A673 (cell line): Measurements from ENCODE around the gene ADAMTS1. TPM values are rescaled to one million over a fixed set of nuclear protein-coding genes. Genes with fewer than 3 reads are reported as not detected.

Experiments used
- BruUV-seq: library from RNA; stranded (reverse); fragments of 400-500 nt; replicated peaks from 2 replicates; lab custom pipeline; 2021; lab: Mats Ljungman, UMichigan
- CTCF ChIA-PET: fragments of 300-600 bp; sonication (Branson Sonifier 250); formaldehyde crosslinking; loops from one replicate; lab custom pipeline; 2022; ENCODE audit warnings: antibody characterized with exemption; lab: Charles Lee
- POLR2A ChIA-PET: fragments of 300-600 bp; sonication (Branson Sonifier 250); formaldehyde crosslinking; loops from one replicate; lab custom pipeline; 2022; ENCODE audit warnings: antibody characterized with exemption; ENCODE audit not compliant: low non-redundant PET; lab: Charles Lee
- DNase-seq: peaks from one replicate; pipeline ENCODE4 v3.0.0-alpha.2; 2015; ENCODE audit warnings: low spot score
- H3K27ac ChIP-seq: fragments of 200-600 bp; sonication (generic); 2 replicates; pipeline ENCODE4 v1.5.1; 2016; ENCODE audit warnings: mixed run types, low read depth, mild to moderate bottlenecking, mixed read lengths, antibody characterized with exemption, low read length; ENCODE audit not compliant: poor library complexity, severe bottlenecking
- H3K27me3 ChIP-seq: fragments of 200-600 bp; sonication (generic); replicated peaks from 2 replicates; pipeline ENCODE4 v1.6.1; 2017; ENCODE audit warnings: mixed run types, low read depth, mild to moderate bottlenecking, mixed read lengths, antibody characterized with exemption, low read length; ENCODE audit not compliant: insufficient read depth, poor library complexity
- H3K36me3 ChIP-seq: fragments of 200-600 bp; sonication (generic); 2 replicates; pipeline ENCODE4 v1.6.1; 2016; ENCODE audit warnings: mixed run types, mild to moderate bottlenecking, mixed read lengths, antibody characterized with exemption, low read length; ENCODE audit not compliant: insufficient read depth, poor library complexity, severe bottlenecking
- H3K4me1 ChIP-seq: fragments of 200-600 bp; sonication (generic); 2 replicates; pipeline ENCODE4 v1.6.1; 2017; ENCODE audit warnings: mixed run types, mild to moderate bottlenecking, mixed read lengths, antibody characterized with exemption, low read length; ENCODE audit not compliant: insufficient read depth, poor library complexity, severe bottlenecking
- H3K4me3 ChIP-seq: fragments of 200-600 bp; sonication (generic); 2 replicates; pipeline ENCODE4 v1.5.1; 2016; ENCODE audit warnings: low read depth, mixed run types, mild to moderate bottlenecking, mixed read lengths, low read length; ENCODE audit not compliant: poor library complexity, severe bottlenecking
- H3K9me3 ChIP-seq: fragments of 200-600 bp; sonication (generic); 2 replicates; pipeline ENCODE4 v1.6.1; 2016; ENCODE audit warnings: mixed run types, low read depth, mild to moderate bottlenecking, mixed read lengths, antibody characterized with exemption, low read length; ENCODE audit not compliant: poor library complexity, severe bottlenecking
- EZH2 ChIP-seq: fragments of 200-600 bp; sonication (generic); IDR thresholded peaks from 2 replicates; pipeline ENCODE4 v1.6.1; 2017; ENCODE audit warnings: borderline replicate concordance, low read depth, mild to moderate bottlenecking, mixed read lengths, antibody characterized with exemption, low read length; ENCODE audit not compliant: poor library complexity, severe bottlenecking
- intact Hi-C: fragments of 100-400 bp; cut with micrococcal nuclease; formaldehyde crosslinking; loops from one replicate; pipeline ENCODE4 v1.10.0; 2022; ENCODE audit not compliant: unreplicated experiment
- total RNA-seq: library from RNA; stranded (reverse); gene quantifications from 2 replicates; pipeline ENCODE4 v1.2.3, GENCODE V29; 2021
- TF ChIP-seq, protein P1 (sequence below): fragments of 300-800, 200-600 bp; sonication (generic); conservative IDR thresholded peaks from 2 replicates; pipeline ENCODE4 v1.5.1; 2017; ENCODE audit warnings: low read depth, mild to moderate bottlenecking, antibody characterized with exemption, low read length, moderate library complexity, mixed read lengths

The ADAMTS1 gene
- total RNA-seq, 1 experiment from 2014 or later, result 17.9 TPM

DNA sequence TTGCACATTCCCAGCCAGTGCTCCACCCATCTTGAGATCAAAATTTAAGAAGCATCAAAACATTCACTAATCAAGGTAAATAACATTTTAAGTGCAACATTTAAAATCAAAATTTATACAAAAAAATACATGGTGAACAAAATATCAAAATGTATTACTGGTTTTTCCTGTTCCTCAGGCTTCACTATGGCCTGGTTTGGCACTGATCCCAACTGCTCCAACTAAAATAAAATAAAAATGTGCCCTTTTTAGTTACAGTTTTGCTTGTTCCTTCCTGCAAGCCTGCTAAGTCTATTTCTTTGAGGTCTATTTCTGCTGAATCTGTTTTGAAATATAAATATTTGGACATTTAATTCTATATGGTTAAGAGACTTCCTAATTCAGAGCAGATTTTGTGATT, 54.9 kb downstream of the ADAMTS1 start:
- Histone ChIP-seq H3K36me3 (no peaks in the 10 kb centered on the region), H3K4me3 (no peak overlapping the region), H3K4me1 (no peaks in the 10 kb centered on the region), H3K27me3 (no peaks in the 10 kb centered on the region), H3K9me3 (no peaks in the 10 kb centered on the region), H3K27ac (no peak overlapping the region)
- TF ChIP-seq, protein P1, sequence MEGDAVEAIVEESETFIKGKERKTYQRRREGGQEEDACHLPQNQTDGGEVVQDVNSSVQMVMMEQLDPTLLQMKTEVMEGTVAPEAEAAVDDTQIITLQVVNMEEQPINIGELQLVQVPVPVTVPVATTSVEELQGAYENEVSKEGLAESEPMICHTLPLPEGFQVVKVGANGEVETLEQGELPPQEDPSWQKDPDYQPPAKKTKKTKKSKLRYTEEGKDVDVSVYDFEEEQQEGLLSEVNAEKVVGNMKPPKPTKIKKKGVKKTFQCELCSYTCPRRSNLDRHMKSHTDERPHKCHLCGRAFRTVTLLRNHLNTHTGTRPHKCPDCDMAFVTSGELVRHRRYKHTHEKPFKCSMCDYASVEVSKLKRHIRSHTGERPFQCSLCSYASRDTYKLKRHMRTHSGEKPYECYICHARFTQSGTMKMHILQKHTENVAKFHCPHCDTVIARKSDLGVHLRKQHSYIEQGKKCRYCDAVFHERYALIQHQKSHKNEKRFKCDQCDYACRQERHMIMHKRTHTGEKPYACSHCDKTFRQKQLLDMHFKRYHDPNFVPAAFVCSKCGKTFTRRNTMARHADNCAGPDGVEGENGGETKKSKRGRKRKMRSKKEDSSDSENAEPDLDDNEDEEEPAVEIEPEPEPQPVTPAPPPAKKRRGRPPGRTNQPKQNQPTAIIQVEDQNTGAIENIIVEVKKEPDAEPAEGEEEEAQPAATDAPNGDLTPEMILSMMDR, result no peak
- no peak for TF ChIP-seq EZH2
- BruUV-seq, result no TSS peak
- intact Hi-C loops, result no loop called here
- no peak for DNase-seq
- CTCF ChIA-PET, result no interaction called here
- POLR2A ChIA-PET, result no interaction called here

DNA sequence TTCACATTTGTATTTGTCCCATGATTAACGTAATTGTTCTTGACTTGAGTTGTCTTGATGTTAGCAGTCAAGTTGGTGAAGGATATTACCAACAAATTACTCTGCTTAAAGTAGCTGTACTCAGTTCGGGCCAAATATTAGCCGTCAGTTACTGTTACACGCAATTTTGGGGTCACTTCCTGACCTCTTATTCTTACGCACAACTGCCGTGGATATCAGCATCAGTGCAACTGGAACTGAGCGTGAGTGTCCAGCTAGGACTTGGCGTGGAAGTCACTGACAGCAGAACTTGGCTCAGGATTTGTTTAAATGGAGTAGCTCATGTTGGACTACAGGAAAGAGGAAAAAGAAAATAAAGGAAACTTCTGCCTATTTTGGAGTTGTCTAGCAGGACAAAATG, 56.4 kb downstream of the ADAMTS1 start:
- Histone ChIP-seq H3K4me1 (no peaks in the 10 kb centered on the region), H3K36me3 (no peaks in the 10 kb centered on the region), H3K27ac (no peak overlapping the region), H3K27me3 (no peaks in the 10 kb centered on the region), H3K4me3 (no peak overlapping the region), H3K9me3 (no peaks in the 10 kb centered on the region)
- DNase-seq, result no peak
- ChIA-PET CTCF (no interaction called here), POLR2A (no interaction called here)
- no peak for TF ChIP-seq EZH2
- TF ChIP-seq, protein P1, result no peak
- no TSS peak for BruUV-seq
- intact Hi-C loops, result no loop called here

Other genes with a start within 250 kb of the ADAMTS1 start
- not detected in 2 replicates for gene ADAMTS5, start 121.7 kb upstream of the ADAMTS1 start, total RNA-seq